ENCODE measurements around the gene NANP. TPM values are rescaled to one million over a fixed set of nuclear protein-coding genes. Genes with fewer than 3 reads are reported as not detected.

NANP gene
- total and polyA plus RNA-seq, 2 donors from 2014 or later, result 3.4 to 5.1 TPM

- no peak for TF ChIP-seq CTCF (IDR thresholded peaks at IDR 0.05; ENCODE audit: borderline replicate concordance, extremely low read depth, insufficient read depth)
- no peaks in the 10 kb centered on the region for H3K27me3 ChIP-seq (ENCODE audit: control insufficient read depth, insufficient read depth, low read length)
- intact Hi-C loops (cut with DNase I), result no loop called here
- no peaks in the 10 kb centered on the region for H3K9me3 ChIP-seq (ENCODE audit: control insufficient read depth in 2 of 3, insufficient read depth in 1 of 3, low read length in 3 of 3)
- peak overlapping the region; percentile 95 for H3K27ac ChIP-seq (ENCODE audit: low read depth in 2 of 2, low read length in 2 of 2)
- H3K4me3 ChIP-seq (ENCODE audit: low read length in 3 of 3), result peak overlapping the region; percentile 64 to 91 (median 77)
- no peaks in the 10 kb centered on the region for H3K36me3 ChIP-seq (ENCODE audit: control insufficient read depth in 2 of 3, insufficient read depth in 3 of 3, low read length in 3 of 3)
- FAIRE-seq (no peak), DNase-seq (no peak)
- H3K4me1 ChIP-seq (ENCODE audit: control insufficient read depth in 2 of 3, insufficient read depth in 2 of 3, low read depth in 1 of 3, low read length in 3 of 3), result peaks cover 0 to 10% (median 4%) of the 10 kb centered on the region in 3 donors
- H3K9ac ChIP-seq (ENCODE audit: low read length in 3 of 3), result peak overlapping the region; percentile 58 to 79 (median 59)
Measured at GRCh38 chr20:25624500-25624939, 706 bp upstream of the NANP start.

GRCh38 chr20:25623225-25623735 is 534 bp downstream of the NANP start:
- Histone ChIP-seq H3K27ac (ENCODE audit: low read depth in 2 of 2, low read length in 2 of 2) (peak overlapping the region; percentile 95), H3K27me3 (ENCODE audit: control insufficient read depth, insufficient read depth, low read length) (no peaks in the 10 kb centered on the region), H3K9me3 (ENCODE audit: control insufficient read depth in 2 of 3, insufficient read depth in 1 of 3, low read length in 3 of 3) (no peaks in the 10 kb centered on the region), H3K9ac (ENCODE audit: low read length in 3 of 3) (peak overlapping the region; percentile 63 to 94 (median 82)), H3K4me3 (ENCODE audit: low read length in 3 of 3) (peak overlapping the region; percentile 77 to 91 (median 84)), H3K36me3 (ENCODE audit: control insufficient read depth in 2 of 3, insufficient read depth in 3 of 3, low read length in 3 of 3) (no peaks in the 10 kb centered on the region), H3K4me1 (ENCODE audit: control insufficient read depth in 2 of 3, insufficient read depth in 2 of 3, low read depth in 1 of 3, low read length in 3 of 3) (peaks cover 0 to 10% (median 4%) of the 10 kb centered on the region in 3 donors)
- TF ChIP-seq CTCF (IDR thresholded peaks at IDR 0.05; ENCODE audit: borderline replicate concordance, extremely low read depth, insufficient read depth), result no peak
- intact Hi-C loops (cut with DNase I), result no loop called here
- DNase-seq (peak in 3 of 5 donors; percentile 50 to 80 (median 62)), FAIRE-seq (no peak)

GRCh38 chr20:25622450-25623224 is 1.2 kb downstream of the NANP start:
- H3K4me3 ChIP-seq (ENCODE audit: low read length in 3 of 3), result peak overlapping the region; percentile 77 to 91 (median 84)
- H3K27ac ChIP-seq (ENCODE audit: low read depth in 2 of 2, low read length in 2 of 2), result peak overlapping the region; percentile 5 to 95
- no peak for TF ChIP-seq CTCF (IDR thresholded peaks at IDR 0.05; ENCODE audit: borderline replicate concordance, extremely low read depth, insufficient read depth)
- intact Hi-C loops (cut with DNase I), result no loop called here
- H3K9ac ChIP-seq (ENCODE audit: low read length in 3 of 3), result peak overlapping the region; percentile 63 to 94 (median 82)
- no peaks in the 10 kb centered on the region for H3K36me3 ChIP-seq (ENCODE audit: control insufficient read depth in 2 of 3, insufficient read depth in 3 of 3, low read length in 3 of 3)
- DNase-seq (peak in 1 of 5 donors; percentile 43), FAIRE-seq (no peak)
- no peaks in the 10 kb centered on the region for H3K9me3 ChIP-seq (ENCODE audit: control insufficient read depth in 2 of 3, insufficient read depth in 1 of 3, low read length in 3 of 3)
- no peaks in the 10 kb centered on the region for H3K27me3 ChIP-seq (ENCODE audit: control insufficient read depth, insufficient read depth, low read length)
- H3K4me1 ChIP-seq (ENCODE audit: control insufficient read depth in 2 of 3, insufficient read depth in 2 of 3, low read depth in 1 of 3, low read length in 3 of 3), result peaks cover 0 to 10% (median 4%) of the 10 kb centered on the region in 3 donors

Measured in kidney (tissue), 14 donors.